Peyer's patch (tissue), 4 donors: ENCODE measurements around the gene HNF4A. TPM values are rescaled to one million over a fixed set of nuclear protein-coding genes. Genes with fewer than 3 reads are reported as not detected.
A peak's percentile ranks its signal among the peaks of the same experiment; 100 is the strongest.

Experiments used
- DNase-seq, 3 donors: peaks; one replicate each; pipeline ENCODE4 v3.0.0-alpha.2; 2017 to 2019
- H3K27ac ChIP-seq, 4 donors: fragments of 200-600 bp; sonication (generic); one replicate each; pipeline ENCODE4 v1.5.1; 2016 to 2019
- H3K27me3 ChIP-seq, 2 donors: fragments of 200-600 bp; sonication (generic); one replicate each; pipeline ENCODE4 v1.5.1; 2019
- H3K36me3 ChIP-seq, 3 donors: fragments of 200-600 bp; sonication (generic); one replicate each; pipeline ENCODE4 v1.5.1; 2016 to 2019
- H3K4me1 ChIP-seq, 4 donors: fragments of 200-600 bp; sonication (generic); one replicate each; pipeline ENCODE4 v1.5.1; 2016 to 2019
- H3K4me3 ChIP-seq, 4 donors: fragments of 200-600 bp; sonication (generic); 1 replicate in 3 of 4; 2 replicates in 1 of 4; pipeline ENCODE4 v1.5.1; 2016 to 2019; ENCODE audit warnings: mild to moderate bottlenecking in 1 of 4
- H3K9me3 ChIP-seq, 4 donors: fragments of 200-600 bp; sonication (generic); one replicate each; pipeline ENCODE4 v1.5.1; 2016 to 2019; ENCODE audit warnings: mild to moderate bottlenecking in 1 of 4
- CTCF ChIP-seq, 6 experiments: fragments of 450-650 bp in 4 of 6; fragments of 200-600 bp in 2 of 6; sonication (generic) in 1 of 6; IDR thresholded peaks; one replicate each; pipeline ENCODE4 v1.5.1; 2017 to 2019; ENCODE audit warnings: antibody characterized with exemption in 6 of 6, mild to moderate bottlenecking in 3 of 6, moderate library complexity in 1 of 6
- POLR2A ChIP-seq, 2 donors: fragments of 450-650 bp; IDR thresholded peaks; one replicate each; pipeline ENCODE4 v1.5.1; 2017; ENCODE audit warnings: antibody characterized with exemption in 2 of 2, mild to moderate bottlenecking in 2 of 2, moderate library complexity in 2 of 2
- total RNA-seq, 4 donors: library from RNA; depleted of rRNA; stranded (reverse); fragments of >200 nt; gene quantifications; one replicate each; pipeline ENCODE4 v1.1.0, GENCODE V29; 2016

The HNF4A gene
- total RNA-seq, 4 donors from 2014 or later = 76.7 to 346 (median 308) TPM

DNA sequence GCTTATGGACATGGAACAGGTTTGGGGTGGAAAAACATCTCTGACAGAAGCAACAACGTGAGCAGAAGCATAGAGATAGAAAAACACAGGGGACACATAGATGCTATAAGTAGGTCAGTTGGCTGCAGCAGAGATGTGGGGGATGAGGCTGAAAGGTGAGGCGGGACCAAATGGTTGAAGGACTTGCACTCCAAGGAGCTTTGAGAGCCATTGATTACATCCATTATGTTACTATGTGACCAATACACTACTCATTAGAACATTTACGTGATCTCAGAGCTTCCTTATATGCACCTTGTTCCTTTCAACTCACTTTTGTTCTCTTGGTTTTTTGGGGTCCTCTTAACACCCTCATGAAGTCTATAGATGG is 72.3 kb downstream of the HNF4A start:
- Histone ChIP-seq H3K27me3 (no peaks in the 10 kb centered on the region), H3K4me1 (peaks cover 0 to 15% (median 0%) of the 10 kb centered on the region in 4 donors), H3K36me3 (peaks cover 0 to 54% (median 0%) of the 10 kb centered on the region in 3 donors), H3K9me3 (no peaks in the 10 kb centered on the region), H3K27ac (peak overlapping the region in 1 of 4 donors; percentile 95), H3K4me3 (no peak overlapping the region)
- DNase-seq = no peak
- TF ChIP-seq POLR2A (IDR thresholded peaks at IDR 0.05) = no peak
- no peak for TF ChIP-seq CTCF (IDR thresholded peaks at IDR 0.05)

- Histone ChIP-seq H3K4me3 (no peak overlapping the region), H3K27me3 (no peaks in the 10 kb centered on the region), H3K9me3 (no peaks in the 10 kb centered on the region), H3K36me3 (peaks cover 0 to 48% (median 0%) of the 10 kb centered on the region in 3 donors), H3K4me1 (peaks cover 0 to 9% (median 0%) of the 10 kb centered on the region in 4 donors), H3K27ac (peak overlapping the region in 1 of 4 donors; percentile 95)
- DNase-seq = no peak
- TF ChIP-seq CTCF (IDR thresholded peaks at IDR 0.05) = no peak
- TF ChIP-seq POLR2A (IDR thresholded peaks at IDR 0.05) = no peak
These were observed 72.9 kb downstream of the HNF4A start for GRCh38 chr20:44428174-44429016.

DNA sequence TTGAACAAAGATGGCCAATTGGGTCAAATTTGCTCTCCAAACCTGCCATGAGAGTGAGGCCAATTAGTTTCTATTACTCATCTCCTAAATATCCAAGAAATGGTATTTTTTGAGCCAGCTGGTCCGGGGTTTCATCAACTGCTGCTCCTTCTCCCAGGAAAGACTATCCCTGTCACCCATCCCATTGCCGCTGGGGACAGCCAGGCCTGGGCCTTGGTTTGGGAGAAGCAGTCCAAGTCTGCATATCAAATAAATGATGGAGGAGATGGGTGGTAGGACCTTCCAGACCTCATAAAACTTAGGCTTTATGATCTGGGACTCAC is 73.5 kb downstream of the HNF4A start:
- H3K27me3 ChIP-seq = no peaks in the 10 kb centered on the region
- H3K27ac ChIP-seq = peak overlapping the region in 1 of 4 donors; percentile 95
- H3K4me1 ChIP-seq = peaks cover 0 to 8% (median 0%) of the 10 kb centered on the region in 4 donors
- H3K9me3 ChIP-seq = no peaks in the 10 kb centered on the region
- H3K4me3 ChIP-seq = no peak overlapping the region
- TF ChIP-seq CTCF (IDR thresholded peaks at IDR 0.05) (no peak), POLR2A (IDR thresholded peaks at IDR 0.05) (no peak)
- peaks cover 0 to 42% (median 0%) of the 10 kb centered on the region in 3 donors for H3K36me3 ChIP-seq
- no peak for DNase-seq

DNA sequence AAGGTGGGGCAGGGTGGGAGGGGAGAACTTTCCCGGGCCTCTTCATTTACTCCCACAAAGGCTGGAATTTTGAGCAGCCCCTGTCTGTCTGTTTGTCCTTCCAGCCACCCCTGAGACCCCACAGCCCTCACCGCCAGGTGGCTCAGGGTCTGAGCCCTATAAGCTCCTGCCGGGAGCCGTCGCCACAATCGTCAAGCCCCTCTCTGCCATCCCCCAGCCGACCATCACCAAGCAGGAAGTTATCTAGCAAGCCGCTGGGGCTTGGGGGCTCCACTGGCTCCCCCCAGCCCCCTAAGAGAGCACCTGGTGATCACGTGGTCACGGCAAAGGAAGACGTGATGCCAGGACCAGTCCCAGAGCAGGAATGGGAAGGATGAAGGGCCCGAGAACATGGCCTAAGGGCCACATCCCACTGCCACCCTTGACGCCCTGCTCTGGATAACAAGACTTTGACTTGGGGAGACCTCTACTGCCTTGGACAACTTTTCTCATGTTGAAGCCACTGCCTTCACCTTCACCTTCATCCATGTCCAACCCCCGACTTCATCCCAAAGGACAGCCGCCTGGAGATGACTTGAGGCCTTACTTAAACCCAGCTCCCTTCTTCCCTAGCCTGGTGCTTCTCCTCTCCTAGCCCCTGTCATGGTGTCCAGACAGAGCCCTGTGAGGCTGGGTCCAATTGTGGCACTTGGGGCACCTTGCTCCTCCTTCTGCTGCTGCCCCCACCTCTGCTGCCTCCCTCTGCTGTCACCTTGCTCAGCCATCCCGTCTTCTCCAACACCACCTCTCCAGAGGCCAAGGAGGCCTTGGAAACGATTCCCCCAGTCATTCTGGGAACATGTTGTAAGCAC is 74.1 kb downstream of the HNF4A start:
- H3K9me3 ChIP-seq = no peaks in the 10 kb centered on the region
- H3K27ac ChIP-seq = peak overlapping the region in 2 of 4 donors; percentile 16 to 95
- DNase-seq = peak in 1 of 3 donors; percentile 49
- no peaks in the 10 kb centered on the region for H3K27me3 ChIP-seq
- TF ChIP-seq POLR2A (IDR thresholded peaks at IDR 0.05) = no peak
- no peak for TF ChIP-seq CTCF (IDR thresholded peaks at IDR 0.05)
- H3K36me3 ChIP-seq = peaks cover 0 to 36% (median 0%) of the 10 kb centered on the region in 3 donors
- peaks cover 0 to 8% (median 0%) of the 10 kb centered on the region in 4 donors for H3K4me1 ChIP-seq
- no peak overlapping the region for H3K4me3 ChIP-seq

DNA sequence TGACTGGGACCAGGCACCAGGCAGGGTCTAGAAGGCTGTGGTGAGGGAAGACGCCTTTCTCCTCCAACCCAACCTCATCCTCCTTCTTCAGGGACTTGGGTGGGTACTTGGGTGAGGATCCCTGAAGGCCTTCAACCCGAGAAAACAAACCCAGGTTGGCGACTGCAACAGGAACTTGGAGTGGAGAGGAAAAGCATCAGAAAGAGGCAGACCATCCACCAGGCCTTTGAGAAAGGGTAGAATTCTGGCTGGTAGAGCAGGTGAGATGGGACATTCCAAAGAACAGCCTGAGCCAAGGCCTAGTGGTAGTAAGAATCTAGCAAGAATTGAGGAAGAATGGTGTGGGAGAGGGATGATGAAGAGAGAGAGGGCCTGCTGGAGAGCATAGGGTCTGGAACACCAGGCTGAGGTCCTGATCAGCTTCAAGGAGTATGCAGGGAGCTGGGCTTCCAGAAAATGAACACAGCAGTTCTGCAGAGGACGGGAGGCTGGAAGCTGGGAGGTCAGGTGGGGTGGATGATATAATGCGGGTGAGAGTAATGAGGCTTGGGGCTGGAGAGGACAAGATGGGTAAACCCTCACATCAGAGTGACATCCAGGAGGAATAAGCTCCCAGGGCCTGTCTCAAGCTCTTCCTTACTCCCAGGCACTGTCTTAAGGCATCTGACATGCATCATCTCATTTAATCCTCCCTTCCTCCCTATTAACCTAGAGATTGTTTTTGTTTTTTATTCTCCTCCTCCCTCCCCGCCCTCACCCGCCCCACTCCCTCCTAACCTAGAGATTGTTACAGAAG is 75.0 kb downstream of the HNF4A start:
- no peaks in the 10 kb centered on the region for H3K27me3 ChIP-seq
- TF ChIP-seq POLR2A (IDR thresholded peaks at IDR 0.05) (no peak), CTCF (IDR thresholded peaks at IDR 0.05) (no peak)
- H3K4me3 ChIP-seq = no peak overlapping the region
- H3K27ac ChIP-seq = peak overlapping the region in 2 of 4 donors; percentile 16 to 95
- peaks cover 0 to 8% (median 0%) of the 10 kb centered on the region in 4 donors for H3K4me1 ChIP-seq
- peak in 1 of 3 donors; percentile 46 for DNase-seq
- no peaks in the 10 kb centered on the region for H3K9me3 ChIP-seq
- H3K36me3 ChIP-seq = peaks cover 0 to 35% (median 0%) of the 10 kb centered on the region in 3 donors
